ENCODE data around the gene PSMB10. TPM values are rescaled to one million over a fixed set of nuclear protein-coding genes. Genes with fewer than 3 reads are reported as not detected.
A peak's percentile ranks its signal among the peaks of the same experiment; 100 is the strongest.

The PSMB10 gene
- total RNA-seq, 6 donors from 2014 or later = 48.2 to 106 (median 60.6) TPM

- H3K4me3 ChIP-seq = no peak overlapping the region
- H3K9me3 ChIP-seq = no peaks in the 10 kb centered on the region
- H3K27me3 ChIP-seq = no peaks in the 10 kb centered on the region
- DNase-seq (no peak), ATAC-seq (ENCODE audit: low FRiP score in 2 of 2) (no peak)
- WGBS, 2 donors = 88 to 90% methylated on average over 6 to 7 of the region's 7 CpGs
- H3K27ac ChIP-seq = peak overlapping the region in 1 of 4 donors; percentile 19
- peaks cover 15 to 23% (median 19%) of the 10 kb centered on the region in 4 donors for H3K4me1 ChIP-seq
- TF ChIP-seq POLR2A (IDR thresholded peaks at IDR 0.05) = no peak
- TF ChIP-seq CTCF (IDR thresholded peaks at IDR 0.05) = no peak
- no peak for TF ChIP-seq EP300 (IDR thresholded peaks at IDR 0.05)
- no peak for TF ChIP-seq POLR2AphosphoS5 (IDR thresholded peaks at IDR 0.05)
- H3K36me3 ChIP-seq = peaks cover 0 to 42% (median 37%) of the 10 kb centered on the region in 4 donors
These were observed 2.8 kb downstream of the PSMB10 start for GRCh38 chr16:67933805-67934204.

GRCh38 chr16:67932462-67932840 is 4.2 kb downstream of the PSMB10 start:
- H3K9me3 ChIP-seq = no peaks in the 10 kb centered on the region
- no peaks in the 10 kb centered on the region for H3K27me3 ChIP-seq
- peaks cover 2 to 55% (median 45%) of the 10 kb centered on the region in 4 donors for H3K36me3 ChIP-seq
- peaks cover 14 to 30% (median 17%) of the 10 kb centered on the region in 4 donors for H3K4me1 ChIP-seq
- TF ChIP-seq POLR2A (IDR thresholded peaks at IDR 0.05) (no peak), POLR2AphosphoS5 (IDR thresholded peaks at IDR 0.05) (no peak), EP300 (IDR thresholded peaks at IDR 0.05) (no peak), CTCF (IDR thresholded peaks at IDR 0.05) (no peak)
- DNase-seq = no peak
- WGBS, 2 donors = 93 to 96% methylated on average over 3 to 4 of the region's 4 CpGs
- no peak for ATAC-seq (ENCODE audit: low FRiP score in 2 of 2)
- H3K27ac ChIP-seq = no peak overlapping the region
- H3K4me3 ChIP-seq = no peak overlapping the region

GRCh38 chr16:67931712-67932461 is 4.8 kb downstream of the PSMB10 start, which contains the start of gene CTRL:
Gene CTRL (minus strand): TSS chr16:67931862. CDS start chr16:67931852, 10 bp downstream.
- peaks cover 3 to 57% (median 50%) of the 10 kb centered on the region in 4 donors for H3K36me3 ChIP-seq
- H3K4me3 ChIP-seq = no peak within 1 kb of the TSS
- 90 to 96% methylated on average over 6 to 15 of the region's 15 CpGs for WGBS, 2 donors

GRCh38 chr16:67930678-67931211 is 5.9 kb downstream of the PSMB10 start:
- H3K27me3 ChIP-seq = no peaks in the 10 kb centered on the region
- peaks cover 3 to 57% (median 50%) of the 10 kb centered on the region in 4 donors for H3K36me3 ChIP-seq
- 93 to 100% methylated on average over 9 to 17 of the region's 17 CpGs for WGBS, 2 donors
- TF ChIP-seq POLR2A (IDR thresholded peaks at IDR 0.05) (no peak), CTCF (IDR thresholded peaks at IDR 0.05) (no peak), POLR2AphosphoS5 (IDR thresholded peaks at IDR 0.05) (no peak), EP300 (IDR thresholded peaks at IDR 0.05) (no peak)
- no peak for ATAC-seq (ENCODE audit: low FRiP score in 2 of 2)
- DNase-seq = no peak
- H3K4me3 ChIP-seq = no peak overlapping the region
- H3K4me1 ChIP-seq = peaks cover 17 to 40% (median 17%) of the 10 kb centered on the region in 4 donors
- H3K9me3 ChIP-seq = no peaks in the 10 kb centered on the region
- H3K27ac ChIP-seq = no peak overlapping the region

More at GRCh38 chr16:67931712-67932461, 4.8 kb downstream of the PSMB10 start, which contains the start of gene CTRL:
- peaks cover 8 to 30% (median 12%) of the 10 kb centered on the region in 4 donors for H3K4me1 ChIP-seq
- no peak for DNase-seq
- no peaks in the 10 kb centered on the region for H3K27me3 ChIP-seq
- H3K27ac ChIP-seq = peak within 1 kb of the TSS in 1 of 4 donors; percentile 2
- TF ChIP-seq CTCF (IDR thresholded peaks at IDR 0.05) = no peak
- TF ChIP-seq POLR2A (IDR thresholded peaks at IDR 0.05) = no peak
- no peak for TF ChIP-seq POLR2AphosphoS5 (IDR thresholded peaks at IDR 0.05)
- TF ChIP-seq EP300 (IDR thresholded peaks at IDR 0.05) = no peak
- no peak for ATAC-seq (ENCODE audit: low FRiP score in 2 of 2)
- no peaks in the 10 kb centered on the region for H3K9me3 ChIP-seq

Data from upper lobe of left lung (tissue), 6 donors.